ENCODE measurements around the gene KATNAL1.
A peak's percentile ranks its signal among the peaks of the same experiment; 100 is the strongest.

Gene KATNAL1

GRCh38 chr13:30196025-30196424 lies 111.3 kb downstream of the KATNAL1 start:
- no peak for DNase-seq

GRCh38 chr13:30194906-30195305 lies 112.4 kb downstream of the KATNAL1 start:
- no peak for DNase-seq

- DNase-seq: no peak
Measured at GRCh38 chr13:30193279-30194234, 113.8 kb downstream of the KATNAL1 start.

- DNase-seq: no peak
Measured at GRCh38 chr13:30192320-30193093, 114.8 kb downstream of the KATNAL1 start.

GRCh38 chr13:30191491-30192100 lies 115.8 kb downstream of the KATNAL1 start:
- no peak for DNase-seq

GRCh38 chr13:30186634-30187415 lies 120.5 kb downstream of the KATNAL1 start:
- DNase-seq: no peak

DNA sequence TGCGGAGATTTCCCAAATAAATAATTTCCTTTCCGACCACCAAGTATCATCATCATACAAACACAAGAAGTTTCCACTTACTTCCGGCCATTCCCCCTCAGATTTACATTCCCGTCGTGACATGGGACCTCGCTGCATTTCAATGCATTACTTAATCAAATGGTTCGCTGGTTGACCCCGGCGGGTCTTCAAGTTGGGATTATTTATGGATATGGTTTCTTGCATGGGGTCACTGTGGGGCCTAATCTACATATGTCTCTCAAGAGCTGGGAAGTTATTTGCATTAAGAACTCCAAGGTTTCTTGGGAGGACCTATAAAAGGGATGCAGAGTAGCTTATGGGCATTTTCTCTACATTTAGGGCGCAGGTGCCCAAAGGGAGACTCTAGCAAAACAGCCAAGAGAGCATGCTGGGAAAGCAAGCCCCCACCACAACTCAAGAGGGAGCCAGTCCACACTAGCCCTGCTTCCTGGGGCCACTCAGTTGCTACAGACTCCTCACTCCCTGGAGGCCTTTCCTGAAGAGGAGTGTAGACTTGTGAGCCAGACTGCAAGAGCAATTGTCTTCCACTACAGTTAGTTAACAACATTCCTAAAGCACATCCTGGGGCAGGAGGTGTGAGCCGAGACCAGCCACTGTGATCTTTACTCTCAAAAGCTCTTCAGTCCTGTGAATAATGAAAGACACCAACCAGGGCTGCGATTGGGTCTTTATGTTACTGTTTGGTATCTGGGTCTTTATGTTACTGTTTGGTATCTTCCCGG lies 125.3 kb downstream of the KATNAL1 start:
- no peak for DNase-seq

GRCh38 chr13:30179597-30180276 lies 127.6 kb downstream of the KATNAL1 start:
- no peak for DNase-seq

DNA sequence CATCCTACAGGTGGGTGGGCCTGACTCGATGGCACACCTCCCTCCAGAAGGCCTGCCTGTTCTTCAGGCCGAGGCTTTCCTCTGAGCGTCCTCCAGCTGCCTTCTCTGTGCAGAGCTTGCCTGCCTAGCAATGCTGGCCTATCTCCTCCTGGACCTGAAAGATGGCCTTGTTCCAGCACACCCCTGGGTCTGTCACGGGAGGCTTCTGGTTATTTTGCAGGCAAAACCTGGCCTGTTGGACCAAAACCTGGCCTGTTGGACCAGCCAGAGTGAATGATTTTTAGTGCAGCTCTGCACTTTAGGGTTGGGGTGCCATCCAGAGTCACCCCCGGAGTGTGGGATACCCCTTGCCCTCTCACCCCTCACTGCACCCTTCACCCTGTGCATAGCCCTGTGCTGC lies 128.4 kb downstream of the KATNAL1 start:
- DNase-seq: no peak

DNA sequence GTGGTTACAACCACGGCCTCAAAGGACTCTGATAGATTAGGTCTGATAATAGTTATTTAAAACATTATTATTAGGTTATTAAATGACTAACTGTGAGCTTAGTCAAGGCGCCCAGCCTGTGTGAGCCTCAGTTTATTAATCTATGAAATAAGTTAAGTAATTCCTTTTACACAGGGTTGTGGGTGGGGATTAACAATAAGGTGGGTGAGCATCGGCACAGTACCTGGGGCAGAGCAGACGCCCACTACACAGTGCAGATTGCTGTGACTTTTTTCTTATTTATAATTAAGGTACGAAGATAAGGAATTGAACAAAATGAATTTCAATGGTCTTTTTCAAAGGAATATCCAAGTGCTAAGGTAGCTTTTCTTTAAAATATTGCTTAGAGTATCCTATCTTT lies 132.2 kb downstream of the KATNAL1 start:
- no peak for DNase-seq

GRCh38 chr13:30174250-30174649 lies 133.1 kb downstream of the KATNAL1 start:
- peak; percentile 73 for DNase-seq

DNA sequence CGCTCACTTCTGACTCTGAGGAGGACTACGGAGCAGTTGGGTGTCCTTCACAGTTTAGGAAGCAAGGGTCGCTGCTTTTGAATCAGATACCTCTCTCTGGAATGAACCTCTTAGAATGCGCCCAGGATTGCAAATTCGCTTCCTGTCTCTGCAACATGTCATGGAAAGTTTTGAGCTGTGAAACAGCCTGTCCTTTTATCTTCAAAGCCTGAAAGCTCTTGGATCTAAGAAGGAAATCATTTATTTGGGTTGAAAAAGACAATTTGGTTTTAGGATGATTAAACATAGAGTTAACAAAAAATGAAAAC lies 134.1 kb downstream of the KATNAL1 start:
- no peak for DNase-seq

GRCh38 chr13:30172593-30173302 lies 134.6 kb downstream of the KATNAL1 start:
- peak; percentile 79 for DNase-seq

DNA sequence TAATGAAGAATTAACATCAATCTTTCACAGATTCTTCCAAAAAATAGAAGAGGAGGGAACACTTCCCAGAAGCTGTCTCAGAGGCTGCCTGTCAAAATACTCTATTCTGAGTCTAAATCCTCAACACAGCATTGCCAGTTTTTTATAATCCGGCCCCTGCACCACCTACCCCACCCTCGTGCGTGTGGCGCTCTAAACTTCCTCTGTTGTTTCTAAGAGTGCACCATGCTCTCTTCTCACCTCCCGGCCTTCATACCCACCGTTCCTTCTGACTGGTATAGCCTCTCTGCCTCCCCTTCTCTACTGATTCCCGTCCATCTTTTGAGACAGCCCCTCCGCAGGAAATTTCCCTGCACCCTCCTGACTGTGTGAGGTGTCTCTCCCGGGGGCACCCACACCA lies 136.8 kb downstream of the KATNAL1 start:
- DNase-seq: no peak

- no peak for DNase-seq
Measured at GRCh38 chr13:30169442-30169841, 137.9 kb downstream of the KATNAL1 start.

- no peak for DNase-seq
Measured at GRCh38 chr13:30165796-30166195, 141.6 kb downstream of the KATNAL1 start.

- DNase-seq: no peak
Measured at GRCh38 chr13:30165071-30165470, 142.3 kb downstream of the KATNAL1 start.

DNA sequence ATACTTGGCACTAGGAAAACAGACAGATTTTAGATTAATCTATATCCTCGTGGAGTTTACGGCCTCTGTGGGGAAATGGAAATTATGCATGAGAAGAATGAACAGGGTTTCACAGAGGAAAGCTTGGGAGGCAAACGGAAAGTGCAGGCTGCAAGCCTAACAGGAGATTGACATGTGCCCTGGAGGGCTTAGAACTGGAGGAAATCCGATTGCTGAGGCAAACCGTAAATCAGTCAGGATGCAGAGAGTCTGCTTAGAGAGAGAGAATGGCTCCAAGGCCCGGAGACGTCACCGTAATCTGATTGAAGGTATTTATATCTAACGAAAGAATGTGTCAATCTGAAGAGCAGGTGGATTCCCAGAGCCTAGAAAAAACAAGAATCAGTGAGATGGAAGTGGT lies 143.2 kb downstream of the KATNAL1 start:
- DNase-seq: no peak

GRCh38 chr13:30163441-30163840 lies 143.9 kb downstream of the KATNAL1 start:
- DNase-seq: peak; percentile 56

GRCh38 chr13:30159446-30159839 lies 147.9 kb downstream of the KATNAL1 start:
- no peak for DNase-seq
